Measurements from ENCODE around the gene CD6.
A peak's percentile ranks its signal among the peaks of the same experiment; 100 is the strongest.

CD6 gene

DNA sequence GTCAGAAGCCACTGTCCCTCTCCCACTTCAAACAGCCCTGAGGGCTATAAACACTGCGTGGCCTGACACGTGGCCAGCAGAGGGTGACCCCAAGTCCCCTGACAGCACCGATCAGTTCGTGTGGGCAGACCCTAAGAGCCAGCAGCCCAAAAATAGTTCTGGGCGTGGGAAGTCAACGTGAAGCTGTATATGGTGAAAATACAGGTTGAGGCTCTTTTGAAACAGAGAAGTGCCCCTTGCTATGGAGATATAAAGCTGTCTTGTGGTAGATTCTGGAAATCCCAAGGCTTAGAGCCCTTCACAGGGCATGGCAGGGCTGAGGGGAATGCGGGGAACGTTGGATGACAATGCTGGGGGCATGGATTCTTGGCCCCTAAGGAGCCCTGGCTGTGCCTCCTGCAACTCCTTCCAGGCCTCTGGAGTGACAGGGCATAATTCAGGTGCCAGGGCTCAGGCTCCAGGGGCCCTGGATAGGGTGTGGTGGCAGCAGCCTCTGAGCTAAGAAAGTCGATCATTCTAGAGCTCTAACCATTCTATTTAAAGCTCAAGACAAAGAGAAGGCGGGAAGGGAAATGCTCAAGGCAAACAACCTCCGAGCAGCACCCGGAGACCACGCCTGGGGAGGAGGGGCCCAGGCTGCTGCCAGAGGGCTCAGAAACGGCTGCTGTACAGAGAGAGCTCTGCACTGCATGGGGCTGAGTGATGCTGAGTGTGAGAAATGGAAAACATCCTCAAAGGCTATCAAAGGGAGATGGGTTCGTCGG is 70.5 kb downstream of the CD6 start:
- no peak for TF ChIP-seq GATA3 (IDR thresholded peaks at IDR 0.05; ENCODE audit: low read depth, low read length)
- TF ChIP-seq GATA2 (IDR thresholded peaks at IDR 0.05; ENCODE audit: low read depth, low read length), result no peak

DNA sequence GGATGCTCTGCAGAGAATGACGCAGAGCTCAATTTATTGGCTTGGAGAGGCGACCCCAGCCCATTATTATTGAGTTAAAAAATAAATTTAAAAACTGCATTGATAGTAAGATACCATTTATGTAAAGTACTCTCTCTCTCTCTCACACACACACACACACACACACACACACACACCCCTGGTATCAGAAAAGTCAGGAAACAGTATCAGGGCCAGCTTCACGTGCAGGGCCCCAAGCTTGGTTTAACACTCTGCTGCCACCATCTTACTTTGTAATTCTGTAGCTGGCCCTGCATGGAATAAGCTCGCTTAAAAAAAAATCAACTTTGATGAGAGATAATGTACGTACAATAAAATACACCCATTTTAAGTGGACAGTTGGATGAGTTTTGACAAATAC is 71.1 kb downstream of the CD6 start:
- TF ChIP-seq GATA2 (IDR thresholded peaks at IDR 0.05; ENCODE audit: low read depth, low read length) (no peak), GATA3 (IDR thresholded peaks at IDR 0.05; ENCODE audit: low read depth, low read length) (no peak)

DNA sequence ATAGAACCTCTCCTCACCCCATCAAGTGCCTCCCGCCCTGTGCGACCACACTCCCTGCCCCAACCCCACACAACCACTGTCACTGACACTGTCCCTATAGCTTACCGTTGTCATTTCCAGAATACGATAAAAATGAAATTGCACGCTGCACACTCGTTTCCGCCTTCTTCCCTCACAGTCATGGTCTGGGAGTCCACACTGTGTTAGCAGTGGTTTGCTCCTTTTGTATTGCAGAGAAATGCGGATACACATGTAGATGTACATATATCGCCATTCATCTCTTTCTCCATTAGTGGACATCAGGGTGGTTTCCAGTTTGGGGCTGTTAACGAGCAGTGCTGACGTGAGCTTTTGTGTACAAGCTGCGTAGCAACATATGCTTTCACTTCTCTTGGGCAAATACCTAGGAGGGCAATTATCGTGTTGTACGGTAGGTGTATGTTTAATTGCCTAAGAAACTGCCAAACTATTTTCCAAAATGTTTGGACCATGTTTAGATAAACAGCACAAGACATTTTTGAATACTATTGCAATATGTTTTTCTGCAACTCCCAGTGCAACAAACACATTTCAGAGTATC is 71.6 kb downstream of the CD6 start:
- no peak for TF ChIP-seq GATA2 (IDR thresholded peaks at IDR 0.05; ENCODE audit: low read depth, low read length)
- no peak for TF ChIP-seq GATA3 (IDR thresholded peaks at IDR 0.05; ENCODE audit: low read depth, low read length)

DNA sequence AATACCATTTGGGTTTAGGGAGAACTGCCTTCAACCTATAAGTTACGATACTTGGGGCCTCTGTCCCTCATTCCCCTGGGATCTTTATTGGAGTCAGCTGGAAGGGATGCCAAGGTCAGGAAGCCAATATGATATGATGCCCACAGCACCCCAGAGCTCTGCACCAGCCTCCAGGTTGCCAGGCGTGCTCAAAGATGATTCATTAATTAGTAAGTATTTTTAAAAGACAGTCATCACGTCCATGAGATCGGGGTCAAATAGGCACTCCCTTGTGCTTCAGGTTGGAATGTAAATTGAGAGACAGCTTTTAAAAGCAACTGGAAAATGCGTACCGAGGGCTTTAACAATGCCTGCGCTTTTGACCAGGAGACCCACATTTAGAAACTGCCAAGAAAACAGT is 73.8 kb downstream of the CD6 start:
- TF ChIP-seq GATA2 (IDR thresholded peaks at IDR 0.05; ENCODE audit: low read depth, low read length) (no peak), GATA3 (IDR thresholded peaks at IDR 0.05; ENCODE audit: low read depth, low read length) (no peak)

DNA sequence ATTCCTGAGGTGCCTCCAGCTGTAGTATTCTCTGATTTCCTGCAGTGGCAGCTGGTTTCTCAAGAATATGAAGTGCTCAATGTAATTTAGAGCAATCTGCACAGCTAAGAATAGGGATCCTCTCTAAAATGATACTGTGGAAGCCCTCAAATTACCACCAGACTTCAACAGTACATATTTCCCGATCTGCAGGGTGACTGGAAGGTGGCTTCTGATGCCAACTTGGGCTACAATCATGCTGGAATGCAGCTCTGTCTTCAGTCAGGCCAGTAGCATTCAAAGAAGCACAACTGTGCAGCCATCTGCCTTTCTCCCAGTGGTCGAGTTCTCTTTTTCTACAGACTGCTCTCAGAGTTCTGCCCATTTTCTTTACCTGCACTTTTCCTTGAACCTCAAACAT is 75.4 kb downstream of the CD6 start:
- no peak for TF ChIP-seq GATA2 (IDR thresholded peaks at IDR 0.05; ENCODE audit: low read depth, low read length)
- TF ChIP-seq GATA3 (IDR thresholded peaks at IDR 0.05; ENCODE audit: low read depth, low read length), result no peak

DNA sequence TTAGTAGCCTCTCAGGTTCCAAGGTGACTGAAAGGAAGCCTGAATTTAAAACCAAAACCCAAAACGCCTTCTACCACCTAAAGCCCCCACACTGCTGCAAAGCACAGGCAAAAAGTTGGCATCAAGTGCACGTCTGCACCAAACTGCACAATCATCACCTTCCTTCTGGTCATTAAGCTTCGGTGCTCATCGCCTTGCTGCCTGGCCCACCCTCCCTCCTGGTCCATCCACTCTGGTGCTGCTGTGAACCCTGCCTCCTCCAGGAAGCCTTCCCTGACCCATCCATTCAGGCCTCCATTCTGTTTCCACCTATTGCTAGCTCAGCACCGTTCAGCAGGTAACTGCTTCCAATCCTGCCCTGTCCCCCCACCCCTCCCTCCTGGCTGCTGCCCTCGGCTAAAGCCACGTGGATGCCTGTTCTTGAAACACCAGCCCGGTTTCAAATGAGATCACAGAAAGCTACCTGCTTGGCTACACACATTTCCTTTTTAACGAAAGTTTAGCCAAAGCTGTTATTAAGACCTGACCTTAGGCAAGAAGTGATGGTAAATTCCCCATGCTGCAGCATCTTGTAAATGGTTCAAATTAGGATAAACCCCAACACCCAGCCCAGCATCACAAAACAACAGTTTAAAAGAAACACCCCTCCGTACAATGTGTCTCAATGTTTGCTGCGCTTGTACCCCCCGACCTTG is 77.0 kb downstream of the CD6 start:
- TF ChIP-seq GATA2 (IDR thresholded peaks at IDR 0.05; ENCODE audit: low read depth, low read length) (no peak), GATA3 (IDR thresholded peaks at IDR 0.05; ENCODE audit: low read depth, low read length) (no peak)

DNA sequence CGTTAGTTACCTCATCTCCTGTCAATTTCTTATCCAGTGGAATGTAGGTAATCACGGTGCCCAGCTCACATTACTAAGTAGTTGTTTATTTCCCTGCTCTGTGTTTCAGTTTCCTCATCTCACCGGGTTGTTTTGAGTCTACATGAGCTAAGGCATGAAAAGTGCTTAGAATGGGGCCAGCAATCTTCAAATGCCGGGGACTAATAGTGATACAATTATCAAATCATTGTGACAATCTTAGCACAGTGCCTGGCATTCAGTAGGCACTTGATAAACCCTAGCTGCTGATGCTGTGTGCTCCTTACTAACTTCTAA is 77.5 kb downstream of the CD6 start:
- TF ChIP-seq GATA2 (IDR thresholded peaks at IDR 0.05; ENCODE audit: low read depth, low read length), result no peak
- TF ChIP-seq GATA3 (IDR thresholded peaks at IDR 0.05; ENCODE audit: low read depth, low read length), result no peak

DNA sequence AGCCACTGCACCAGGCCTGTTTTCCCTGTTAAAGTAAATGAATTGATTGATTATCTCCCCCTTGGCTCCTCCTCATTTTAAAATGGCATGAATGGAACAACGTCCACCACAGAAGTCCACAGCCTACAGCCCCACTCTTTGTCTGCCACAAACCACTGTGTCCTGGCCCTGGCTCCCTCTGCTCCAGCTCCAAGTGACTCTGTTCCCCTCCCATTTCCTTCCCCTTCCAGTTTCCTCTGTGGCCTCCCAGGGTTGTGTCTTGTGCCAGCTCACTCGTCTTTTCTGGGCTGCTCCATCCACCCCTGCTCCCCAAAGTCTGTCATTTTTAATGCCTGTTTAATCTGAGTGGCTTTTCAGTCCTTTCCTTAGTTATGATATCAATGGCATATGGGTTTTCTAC is 78.4 kb downstream of the CD6 start:
- TF ChIP-seq GATA3 (IDR thresholded peaks at IDR 0.05; ENCODE audit: low read depth, low read length) (no peak), GATA2 (IDR thresholded peaks at IDR 0.05; ENCODE audit: low read depth, low read length) (no peak)

DNA sequence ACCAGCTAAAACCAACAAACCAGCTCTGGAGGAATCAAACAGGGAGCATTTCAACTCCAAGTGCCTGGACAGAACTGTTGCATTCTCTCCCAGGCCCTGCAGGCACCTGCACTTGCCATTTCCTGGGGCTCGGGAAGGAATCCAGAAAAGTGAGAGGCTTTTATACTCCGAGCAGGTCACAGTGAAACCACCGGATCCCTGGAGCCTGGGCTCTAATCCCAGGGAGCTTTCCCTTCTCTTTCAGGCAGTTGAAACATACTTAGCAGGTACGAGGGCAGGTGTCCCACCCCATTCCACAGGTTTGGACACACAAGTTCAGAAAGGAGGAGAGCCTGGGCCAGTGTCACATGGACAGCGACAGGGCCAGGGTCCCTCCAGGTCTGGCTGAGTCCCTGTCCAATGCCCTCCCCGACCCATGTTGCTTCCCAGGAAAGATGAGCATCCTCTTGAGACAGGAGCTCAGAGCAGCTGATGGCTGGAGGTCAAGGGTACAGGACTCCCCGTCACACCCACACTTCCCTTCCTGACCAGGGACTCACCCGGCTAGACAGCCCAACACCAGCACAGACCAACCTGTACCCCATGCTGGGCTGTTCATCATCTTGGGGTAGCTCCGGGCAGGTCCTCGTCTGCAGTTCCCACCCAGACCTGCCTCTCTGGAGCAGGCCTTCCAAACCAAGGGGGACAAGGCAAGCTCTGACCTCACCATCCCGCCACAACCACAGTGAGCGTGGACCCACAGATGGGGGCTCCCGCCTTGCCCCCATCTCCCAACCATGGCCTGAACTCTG is 80.9 kb downstream of the CD6 start:
- TF ChIP-seq GATA2 (IDR thresholded peaks at IDR 0.05; ENCODE audit: low read depth, low read length), result no peak
- no peak for TF ChIP-seq GATA3 (IDR thresholded peaks at IDR 0.05; ENCODE audit: low read depth, low read length)

DNA sequence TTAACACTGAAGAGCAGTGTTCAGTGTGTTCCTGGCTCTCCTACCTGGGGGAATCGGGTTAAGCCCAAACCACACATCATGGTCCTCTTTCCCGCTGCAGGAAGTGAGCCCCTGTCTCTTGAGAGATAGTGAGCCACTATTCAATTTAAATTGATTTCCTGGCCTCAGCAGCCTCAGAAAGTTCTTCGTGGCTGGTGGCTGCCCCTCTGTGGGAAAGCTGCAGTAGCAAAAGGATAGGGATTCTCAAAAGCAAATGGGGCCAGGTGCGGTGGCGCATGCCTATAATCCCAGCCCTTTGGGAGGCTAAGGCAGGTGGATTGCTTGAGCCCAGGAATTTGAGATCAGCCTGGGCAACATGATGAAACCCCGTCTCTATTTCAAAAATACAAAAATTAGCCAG is 81.7 kb downstream of the CD6 start:
- TF ChIP-seq GATA2 (IDR thresholded peaks at IDR 0.05; ENCODE audit: low read depth, low read length) (no peak), GATA3 (IDR thresholded peaks at IDR 0.05; ENCODE audit: low read depth, low read length) (no peak)

DNA sequence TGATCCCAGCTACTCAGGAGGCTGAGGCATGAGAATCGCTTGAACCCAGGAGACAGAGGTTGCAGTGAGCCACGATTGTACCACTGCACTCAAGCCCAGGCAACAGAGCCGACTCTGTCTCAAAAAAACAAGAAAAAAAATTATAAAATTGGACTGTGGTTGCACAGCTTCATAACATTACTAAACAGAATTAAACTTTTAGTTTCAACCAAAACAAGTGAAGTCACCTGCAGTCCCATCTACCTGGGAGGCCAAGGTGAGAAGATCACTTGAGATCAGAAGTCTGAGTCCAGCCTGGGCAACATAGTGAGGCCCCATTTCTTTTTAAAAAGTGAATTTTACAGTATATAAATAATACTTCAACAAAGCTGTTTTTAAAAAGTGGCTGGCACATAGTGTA is 83.0 kb downstream of the CD6 start:
- TF ChIP-seq GATA3 (IDR thresholded peaks at IDR 0.05; ENCODE audit: low read depth, low read length) (no peak), GATA2 (IDR thresholded peaks at IDR 0.05; ENCODE audit: low read depth, low read length) (no peak)

DNA sequence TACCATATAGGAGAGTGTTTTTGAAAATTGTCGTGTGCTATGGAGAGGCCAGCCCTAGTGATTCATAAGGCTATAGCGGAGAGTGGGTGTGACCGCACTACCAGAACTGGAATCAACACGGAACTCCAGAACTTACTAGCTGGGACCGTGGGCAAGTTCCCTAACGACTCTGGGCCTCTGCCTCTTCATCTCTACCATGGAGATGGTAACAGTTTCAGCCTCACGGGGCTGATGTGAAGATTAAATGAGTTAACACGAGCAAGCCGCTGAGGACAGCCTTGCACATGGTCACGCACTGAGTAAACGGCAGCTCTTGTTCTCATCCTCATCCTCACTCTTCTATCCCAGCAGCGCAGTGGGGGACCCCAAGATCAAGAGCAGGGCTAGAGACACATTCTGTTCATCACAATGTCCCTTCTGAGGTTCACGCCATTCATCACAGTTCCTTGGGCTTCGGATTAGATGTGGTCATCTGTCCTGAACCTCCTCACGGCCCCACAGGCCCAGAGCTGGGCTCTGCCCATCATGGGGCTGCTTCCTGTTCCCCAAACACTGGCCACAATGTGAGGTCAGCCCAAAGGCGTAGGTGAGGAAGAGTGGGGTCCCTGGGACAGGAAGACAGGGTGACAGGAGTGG is 83.6 kb downstream of the CD6 start:
- no peak for TF ChIP-seq GATA3 (IDR thresholded peaks at IDR 0.05; ENCODE audit: low read depth, low read length)
- no peak for TF ChIP-seq GATA2 (IDR thresholded peaks at IDR 0.05; ENCODE audit: low read depth, low read length)

DNA sequence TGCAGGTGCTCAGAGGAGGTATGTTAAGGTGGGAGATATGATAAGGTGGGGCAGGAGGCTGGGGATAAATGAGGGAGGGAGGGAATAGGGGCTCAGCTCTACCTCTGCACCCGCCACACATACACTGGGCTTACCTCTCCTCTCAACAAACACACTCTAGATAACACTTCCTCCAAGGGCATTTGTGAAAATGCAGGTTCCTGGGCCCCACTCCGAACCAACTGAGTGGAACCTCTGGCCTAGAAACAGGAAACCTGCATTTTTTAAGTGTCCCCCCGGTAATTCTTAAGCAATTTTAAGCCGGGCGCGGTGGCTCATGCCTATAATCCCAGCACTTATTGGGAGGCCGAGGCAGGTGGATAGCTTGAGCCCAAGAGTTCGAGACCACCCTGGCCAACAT is 84.3 kb downstream of the CD6 start:
- TF ChIP-seq GATA2 (IDR thresholded peaks at IDR 0.05; ENCODE audit: low read depth, low read length), result no peak
- no peak for TF ChIP-seq GATA3 (IDR thresholded peaks at IDR 0.05; ENCODE audit: low read depth, low read length)

DNA sequence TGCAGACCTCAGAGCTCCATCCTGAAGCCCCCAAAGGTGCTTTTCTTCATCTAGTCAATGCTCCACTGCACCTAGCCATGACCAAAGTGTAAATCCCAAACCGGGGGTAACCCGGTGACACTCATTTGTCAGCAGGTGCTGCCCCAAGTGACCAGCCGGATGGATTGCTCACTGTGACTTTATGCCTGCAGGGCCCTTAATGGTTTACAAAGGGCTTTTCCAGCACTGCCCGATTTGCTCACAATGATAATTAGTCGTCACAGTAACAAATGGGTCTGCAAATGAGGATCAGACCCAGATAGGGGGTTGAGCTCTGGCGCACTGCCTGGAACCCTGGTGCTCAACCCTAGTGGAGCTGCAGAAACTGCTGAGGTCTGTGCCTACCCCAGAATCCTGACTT is 85.1 kb downstream of the CD6 start:
- TF ChIP-seq GATA2 (IDR thresholded peaks at IDR 0.05; ENCODE audit: low read depth, low read length) (0 out of 2 replicates have a peak, but pooled peaks have one; percentile 19), GATA3 (IDR thresholded peaks at IDR 0.05; ENCODE audit: low read depth, low read length) (no peak)
